Epithelial cell of esophagus (primary cell): ENCODE measurements around the gene DLGAP1.

ENCODE experiments used
- DNase-seq: peaks from one replicate; pipeline ENCODE4 v3.0.0; 2010; ENCODE audit warnings: low read depth
- H3K4me3 ChIP-seq: 2 replicates; pipeline ENCODE4 v1.5.1; 2011; ENCODE audit warnings: mild to moderate bottlenecking, low read length, control low read depth
- CTCF ChIP-seq: IDR thresholded peaks from 2 replicates; pipeline ENCODE4 v1.5.1; 2011; ENCODE audit warnings: low read depth, mild to moderate bottlenecking, low read length, control low read depth, inconsistent platforms; ENCODE audit not compliant: insufficient read depth; ENCODE audit errors: missing control alignments

Gene DLGAP1

GRCh38 chr18:4394700-4395099 is 60.4 kb downstream of the DLGAP1 start:
- TF ChIP-seq CTCF, result no peak
- no peak for DNase-seq

GRCh38 chr18:4391859-4392258 is 63.2 kb downstream of the DLGAP1 start:
- no peak for TF ChIP-seq CTCF
- no peak overlapping the region for H3K4me3 ChIP-seq

More at GRCh38 chr18:4394700-4395099, 60.4 kb downstream of the DLGAP1 start:
- H3K4me3 ChIP-seq, result no peak overlapping the region

GRCh38 chr18:4385876-4386275 is 69.2 kb downstream of the DLGAP1 start:
- no peak for TF ChIP-seq CTCF
- DNase-seq, result no peak
- H3K4me3 ChIP-seq, result no peak overlapping the region

More at GRCh38 chr18:4391859-4392258, 63.2 kb downstream of the DLGAP1 start:
- no peak for DNase-seq

GRCh38 chr18:4384932-4385331 is 70.2 kb downstream of the DLGAP1 start:
- TF ChIP-seq CTCF, result no peak
- DNase-seq, result no peak
- H3K4me3 ChIP-seq, result no peak overlapping the region

- TF ChIP-seq CTCF, result no peak
These were observed 80.5 kb downstream of the DLGAP1 start for GRCh38 chr18:4374564-4374963.

GRCh38 chr18:4369705-4370104 is 85.4 kb downstream of the DLGAP1 start:
- TF ChIP-seq CTCF, result no peak
- no peak overlapping the region for H3K4me3 ChIP-seq
- no peak for DNase-seq

More at GRCh38 chr18:4374564-4374963, 80.5 kb downstream of the DLGAP1 start:
- no peak overlapping the region for H3K4me3 ChIP-seq
- no peak for DNase-seq

- no peak for TF ChIP-seq CTCF
- no peak overlapping the region for H3K4me3 ChIP-seq
- no peak for DNase-seq
These were observed 94.8 kb downstream of the DLGAP1 start for GRCh38 chr18:4360221-4360715.
